AG04449 (cell line): Measurements from ENCODE around the gene CYP4F22.
"Not testable (repeated sequence)": the region's sequence is repeated elsewhere in the genome, so short reads cannot be mapped to it uniquely, and the experiment has no call there.

Experiments
- CTCF ChIA-PET: fragments of 350-600 bp; formaldehyde crosslinking; extraction: SDS; loops from one replicate; lab custom pipeline; 2021; ENCODE audit warnings: antibody characterized with exemption; lab: Yijun Ruan, JAX
- POLR2A ChIA-PET: fragments of 400-600, 350-600 bp; formaldehyde crosslinking; extraction: SDS; loops from one replicate; lab custom pipeline; 2020; ENCODE audit warnings: antibody characterized with exemption, inconsistent platforms; lab: Yijun Ruan, JAX
- DNase-seq: peaks from one replicate; pipeline ENCODE4 v3.0.0-alpha.2; 2010; ENCODE audit warnings: low read depth, low spot score
- H3K4me3 ChIP-seq: 2 replicates; pipeline ENCODE4 v1.5.1; 2011; ENCODE audit warnings: low read depth, mild to moderate bottlenecking, control low read depth, low read length
- CTCF ChIP-seq: IDR thresholded peaks from one replicate; pipeline ENCODE4 v1.5.1; 2011; ENCODE audit warnings: mild to moderate bottlenecking, moderate library complexity, low read length, control low read depth, inconsistent platforms; ENCODE audit not compliant: insufficient read depth; ENCODE audit errors: missing control alignments

CYP4F22 gene

GRCh38 chr19:15588265-15588664, 79.9 kb downstream of the CYP4F22 start:
- ChIA-PET CTCF (no interaction called here), POLR2A (no interaction called here)
- DNase-seq, result no peak
- no peak overlapping the region for H3K4me3 ChIP-seq
- no peak for TF ChIP-seq CTCF

GRCh38 chr19:15589760-15590451, 81.6 kb downstream of the CYP4F22 start:
- H3K4me3 ChIP-seq, result no peak overlapping the region
- ChIA-PET CTCF (no interaction called here), POLR2A (no interaction called here)
- no peak for TF ChIP-seq CTCF
- DNase-seq, result no peak

GRCh38 chr19:15591796-15592195, 83.5 kb downstream of the CYP4F22 start:
- ChIA-PET CTCF (no interaction called here), POLR2A (no interaction called here)
- H3K4me3 ChIP-seq, result no peak overlapping the region

GRCh38 chr19:15592506-15592905, 84.2 kb downstream of the CYP4F22 start:
- H3K4me3 ChIP-seq, POLR2A ChIA-PET, CTCF ChIA-PET, DNase-seq: not testable (repeated sequence)

More at GRCh38 chr19:15591796-15592195, 83.5 kb downstream of the CYP4F22 start:
- no peak for DNase-seq
- no peak for TF ChIP-seq CTCF

- POLR2A ChIA-PET, DNase-seq, CTCF ChIA-PET, H3K4me3 ChIP-seq: not testable (repeated sequence)
Measured at GRCh38 chr19:15593766-15594165, 85.4 kb downstream of the CYP4F22 start.

- no peak for DNase-seq
- ChIA-PET POLR2A (no interaction called here), CTCF (no interaction called here)
- no peak for TF ChIP-seq CTCF
- no peak overlapping the region for H3K4me3 ChIP-seq
Measured at GRCh38 chr19:15595069-15595468, 86.7 kb downstream of the CYP4F22 start.
